ENCODE data around the gene EXD2. TPM values are rescaled to one million over a fixed set of nuclear protein-coding genes. Genes with fewer than 3 reads are reported as not detected.
"Not testable (repeated sequence)": the region's sequence is repeated elsewhere in the genome, so short reads cannot be mapped to it uniquely, and the experiment has no call there.

Gene EXD2
- total RNA-seq, 1 donor from 2014 or later: 51.8 TPM

GRCh38 chr14:69270795-69271708 is 79.8 kb downstream of the EXD2 start:
- no peak for DNase-seq (ENCODE audit: low spot score in 2 of 2)
- no peak for FAIRE-seq

GRCh38 chr14:69274321-69274720 is 83.0 kb downstream of the EXD2 start:
- FAIRE-seq: no peak
- no peak for DNase-seq (ENCODE audit: low spot score in 2 of 2)

- DNase-seq (ENCODE audit: low spot score in 2 of 2): no peak
- no peak for FAIRE-seq
Observed at GRCh38 chr14:69275331-69275730, 84.0 kb downstream of the EXD2 start.

GRCh38 chr14:69277356-69277755 is 86.1 kb downstream of the EXD2 start:
- not testable (repeated sequence) for FAIRE-seq; DNase-seq (ENCODE audit: low spot score in 2 of 2)

GRCh38 chr14:69280746-69281291 is 89.5 kb downstream of the EXD2 start:
- DNase-seq (ENCODE audit: low spot score in 2 of 2) (no peak), FAIRE-seq (no peak)

GRCh38 chr14:69281450-69282169 is 90.3 kb downstream of the EXD2 start:
- DNase-seq (ENCODE audit: low spot score in 2 of 2): no peak
- FAIRE-seq: no peak

- no peak for DNase-seq (ENCODE audit: low spot score in 2 of 2)
- no peak for FAIRE-seq
Observed at GRCh38 chr14:69282448-69282847, 91.2 kb downstream of the EXD2 start.

- FAIRE-seq (no peak), DNase-seq (ENCODE audit: low spot score in 2 of 2) (no peak)
Observed at GRCh38 chr14:69284170-69284569, 92.9 kb downstream of the EXD2 start.

GRCh38 chr14:69285661-69286255 is 94.5 kb downstream of the EXD2 start:
- no peak for FAIRE-seq
- no peak for DNase-seq (ENCODE audit: low spot score in 2 of 2)

- DNase-seq (ENCODE audit: low spot score in 2 of 2) (no peak), FAIRE-seq (no peak)
Observed at GRCh38 chr14:69287098-69288010, 96.1 kb downstream of the EXD2 start.

- DNase-seq (ENCODE audit: low spot score in 2 of 2) (peak in 1 of 2 donors; percentile 34), FAIRE-seq (no peak)
Observed at GRCh38 chr14:69288011-69288771, 96.9 kb downstream of the EXD2 start.

- no peak for DNase-seq (ENCODE audit: low spot score in 2 of 2)
- no peak for FAIRE-seq
Observed at GRCh38 chr14:69288956-69289705, 97.8 kb downstream of the EXD2 start.

- FAIRE-seq: no peak
- DNase-seq (ENCODE audit: low spot score in 2 of 2): no peak
Observed at GRCh38 chr14:69289811-69290520, 98.7 kb downstream of the EXD2 start.

GRCh38 chr14:69290881-69291280 is 99.6 kb downstream of the EXD2 start:
- not testable (repeated sequence) for DNase-seq (ENCODE audit: low spot score in 2 of 2); FAIRE-seq

GRCh38 chr14:69291396-69291795 is 100.1 kb downstream of the EXD2 start:
- DNase-seq (ENCODE audit: low spot score in 2 of 2) (no peak), FAIRE-seq (no peak)

GRCh38 chr14:69291891-69292561 is 100.7 kb downstream of the EXD2 start:
- no peak for DNase-seq (ENCODE audit: low spot score in 2 of 2)
- FAIRE-seq: no peak
